ENCODE data around the gene APP.
"Not testable (repeated sequence)": the region's sequence is repeated elsewhere in the genome, so short reads cannot be mapped to it uniquely, and the experiment has no call there.

Gene APP

GRCh38 chr21:26041431-26042180 is 129.0 kb downstream of the APP start:
- no peak for DNase-seq (ENCODE audit: low spot score in 2 of 2)
- no peaks in the 10 kb centered on the region for H3K9me3 Mint-ChIP-seq
- no peak overlapping the region for H3K4me3 Mint-ChIP-seq
- no peaks in the 10 kb centered on the region for H3K4me1 Mint-ChIP-seq
- H3K36me3 Mint-ChIP-seq = peaks cover 8% of the 10 kb centered on the region
- no peak for ATAC-seq (ENCODE audit: low read depth)
- no peak overlapping the region for H3K27ac Mint-ChIP-seq
- peaks cover 2% of the 10 kb centered on the region for H3K27me3 Mint-ChIP-seq

- Mint-ChIP-seq H3K27me3 (no peaks in the 10 kb centered on the region), H3K9me3 (peaks cover 3% of the 10 kb centered on the region), H3K4me3 (no peak overlapping the region), H3K36me3 (peaks cover 15% of the 10 kb centered on the region), H3K4me1 (peaks cover 4% of the 10 kb centered on the region), H3K27ac (no peak overlapping the region)
- ATAC-seq (ENCODE audit: low read depth) (no peak), DNase-seq (ENCODE audit: low spot score in 2 of 2) (no peak)
These were observed 133.7 kb downstream of the APP start for GRCh38 chr21:26036916-26037315.

GRCh38 chr21:26032263-26032662 is 138.3 kb downstream of the APP start:
- Mint-ChIP-seq H3K27ac (no peak overlapping the region), H3K4me3 (no peak overlapping the region), H3K27me3 (no peaks in the 10 kb centered on the region), H3K9me3 (peaks cover 5% of the 10 kb centered on the region), H3K36me3 (peaks cover 26% of the 10 kb centered on the region), H3K4me1 (peaks cover 4% of the 10 kb centered on the region)
- DNase-seq (ENCODE audit: low spot score in 2 of 2) (no peak), ATAC-seq (ENCODE audit: low read depth) (no peak)

- DNase-seq (ENCODE audit: low spot score in 2 of 2) = no peak
- ATAC-seq (ENCODE audit: low read depth) = no peak
- Mint-ChIP-seq H3K27me3 (no peaks in the 10 kb centered on the region), H3K36me3 (peaks cover 14% of the 10 kb centered on the region), H3K9me3 (peaks cover 2% of the 10 kb centered on the region), H3K27ac (no peak overlapping the region), H3K4me3 (no peak overlapping the region), H3K4me1 (peaks cover 2% of the 10 kb centered on the region)
These were observed 142.4 kb downstream of the APP start for GRCh38 chr21:26028183-26028582.

- peaks cover 2% of the 10 kb centered on the region for H3K9me3 Mint-ChIP-seq
These were observed 142.9 kb downstream of the APP start for GRCh38 chr21:26027696-26028095.

GRCh38 chr21:26025536-26026512 is 144.7 kb downstream of the APP start:
- H3K27ac Mint-ChIP-seq = no peak overlapping the region
- ATAC-seq (ENCODE audit: low read depth) (no peak), DNase-seq (ENCODE audit: low spot score in 2 of 2) (no peak)
- H3K9me3 Mint-ChIP-seq = no peaks in the 10 kb centered on the region
- H3K4me1 Mint-ChIP-seq = peaks cover 2% of the 10 kb centered on the region
- H3K27me3 Mint-ChIP-seq = no peaks in the 10 kb centered on the region
- peaks cover 17% of the 10 kb centered on the region for H3K36me3 Mint-ChIP-seq
- no peak overlapping the region for H3K4me3 Mint-ChIP-seq

More at GRCh38 chr21:26027696-26028095, 142.9 kb downstream of the APP start:
- Mint-ChIP-seq H3K27ac (no peak overlapping the region), H3K36me3 (peaks cover 11% of the 10 kb centered on the region), H3K27me3 (no peaks in the 10 kb centered on the region), H3K4me1 (peaks cover 2% of the 10 kb centered on the region), H3K4me3 (no peak overlapping the region)
- DNase-seq (ENCODE audit: low spot score in 2 of 2) (no peak), ATAC-seq (ENCODE audit: low read depth) (no peak)

GRCh38 chr21:26023406-26023805 is 147.2 kb downstream of the APP start:
- H3K27me3 Mint-ChIP-seq; H3K4me1 Mint-ChIP-seq; H3K27ac Mint-ChIP-seq; DNase-seq (ENCODE audit: low spot score in 2 of 2); H3K9me3 Mint-ChIP-seq; ATAC-seq (ENCODE audit: low read depth); H3K4me3 Mint-ChIP-seq: not testable (repeated sequence)
- peaks cover 15% of the 10 kb centered on the region for H3K36me3 Mint-ChIP-seq

- peaks cover 13% of the 10 kb centered on the region for H3K36me3 Mint-ChIP-seq
- not testable (repeated sequence) for H3K9me3 Mint-ChIP-seq; H3K4me3 Mint-ChIP-seq; DNase-seq (ENCODE audit: low spot score in 2 of 2); H3K27me3 Mint-ChIP-seq; H3K4me1 Mint-ChIP-seq; ATAC-seq (ENCODE audit: low read depth); H3K27ac Mint-ChIP-seq
These were observed 147.8 kb downstream of the APP start for GRCh38 chr21:26022598-26023337.

- Mint-ChIP-seq H3K9me3 (no peaks in the 10 kb centered on the region), H3K27ac (no peak overlapping the region), H3K36me3 (peaks cover 13% of the 10 kb centered on the region), H3K27me3 (no peaks in the 10 kb centered on the region), H3K4me1 (no peaks in the 10 kb centered on the region), H3K4me3 (no peak overlapping the region)
- DNase-seq (ENCODE audit: low spot score in 2 of 2) = no peak
- ATAC-seq (ENCODE audit: low read depth) = no peak
These were observed 150.1 kb downstream of the APP start for GRCh38 chr21:26020510-26020909.

- Mint-ChIP-seq H3K4me3 (no peak overlapping the region), H3K27ac (no peak overlapping the region), H3K27me3 (no peaks in the 10 kb centered on the region), H3K4me1 (no peaks in the 10 kb centered on the region), H3K36me3 (peaks cover 13% of the 10 kb centered on the region), H3K9me3 (no peaks in the 10 kb centered on the region)
- ATAC-seq (ENCODE audit: low read depth) = no peak
- no peak for DNase-seq (ENCODE audit: low spot score in 2 of 2)
These were observed 150.5 kb downstream of the APP start for GRCh38 chr21:26020081-26020480.

GRCh38 chr21:26019236-26019635 is 151.3 kb downstream of the APP start:
- no peak overlapping the region for H3K4me3 Mint-ChIP-seq
- DNase-seq (ENCODE audit: low spot score in 2 of 2) = no peak

GRCh38 chr21:26013970-26014369 is 156.6 kb downstream of the APP start:
- H3K9me3 Mint-ChIP-seq = no peaks in the 10 kb centered on the region

More at GRCh38 chr21:26019236-26019635, 151.3 kb downstream of the APP start:
- Mint-ChIP-seq H3K36me3 (peaks cover 13% of the 10 kb centered on the region), H3K27ac (no peak overlapping the region), H3K4me1 (no peaks in the 10 kb centered on the region), H3K9me3 (no peaks in the 10 kb centered on the region), H3K27me3 (no peaks in the 10 kb centered on the region)
- ATAC-seq (ENCODE audit: low read depth) = no peak

GRCh38 chr21:26012482-26012881 is 158.1 kb downstream of the APP start:
- not testable (repeated sequence) for DNase-seq (ENCODE audit: low spot score in 2 of 2); H3K9me3 Mint-ChIP-seq; H3K27me3 Mint-ChIP-seq; ATAC-seq (ENCODE audit: low read depth); H3K4me1 Mint-ChIP-seq; H3K36me3 Mint-ChIP-seq; H3K27ac Mint-ChIP-seq; H3K4me3 Mint-ChIP-seq

More at GRCh38 chr21:26013970-26014369, 156.6 kb downstream of the APP start:
- Mint-ChIP-seq H3K4me1 (no peaks in the 10 kb centered on the region), H3K27me3 (no peaks in the 10 kb centered on the region), H3K36me3 (no peaks in the 10 kb centered on the region), H3K27ac (no peak overlapping the region), H3K4me3 (no peak overlapping the region)
- DNase-seq (ENCODE audit: low spot score in 2 of 2) (no peak), ATAC-seq (ENCODE audit: low read depth) (no peak)
